B cell (primary cell): Measurements from ENCODE around the gene SLC38A10. TPM values are rescaled to one million over a fixed set of nuclear protein-coding genes. Genes with fewer than 3 reads are reported as not detected.

Source experiments
- ATAC-seq: fragments of 200-7000 bp; cut with Tn5 transposase; one replicate; pipeline ENCODE4 v1.10.0; 2021; ENCODE audit warnings: low read depth, mild to moderate bottlenecking, moderate number of reproducible peaks, moderate library complexity
- CTCF ChIA-PET: fragments of 350-600 bp; sonication (Branson Sonifier 250); formaldehyde crosslinking; loops from one replicate; lab custom pipeline; 2021; ENCODE audit warnings: antibody characterized with exemption, inconsistent platforms; lab: Charles Lee
- POLR2A ChIA-PET: fragments of 350-600 bp; sonication (Branson Sonifier 250); formaldehyde crosslinking; loops from one replicate; lab custom pipeline; 2021; ENCODE audit warnings: antibody characterized with exemption; lab: Charles Lee
- DNase-seq: peaks from one replicate; pipeline ENCODE4 v3.0.0; 2013
- H2AFZ ChIP-seq: 2 replicates; pipeline ENCODE4 v1.6.1; 2012; ENCODE audit warnings: mild to moderate bottlenecking, low read depth, low read length; ENCODE audit not compliant: insufficient read depth, poor library complexity, severe bottlenecking
- H3K27ac ChIP-seq, 2 donors: 1 replicate in 1 of 2; 2 replicates in 1 of 2; pipeline ENCODE4 v1.5.1; 2012 to 2013; ENCODE audit warnings: low read length in 2 of 2, mild to moderate bottlenecking in 2 of 2, moderate library complexity in 1 of 2
- H3K27me3 ChIP-seq, 4 experiments: fragments of 200-600 bp in 1 of 4; sonication (generic) in 1 of 4; replicated peaks in 1 of 4; 1 replicate in 2 of 4; 2 replicates in 2 of 4; pipeline versions ENCODE4 v1.6.1 to v1.7.0; 2013 to 2016; ENCODE audit warnings: low read length in 3 of 4, mild to moderate bottlenecking in 2 of 4, mixed read lengths in 1 of 4, moderate library complexity in 1 of 4; ENCODE audit not compliant: insufficient read depth in 4 of 4, control insufficient read depth in 3 of 4; ENCODE audit errors: control extremely low read depth in 1 of 4
- H3K36me3 ChIP-seq, 2 experiments: replicated peaks in 1 of 2; 1 replicate in 1 of 2; 2 replicates in 1 of 2; pipeline versions ENCODE4 v1.6.1 to v1.7.1; 2013; ENCODE audit warnings: low read length in 1 of 2; ENCODE audit not compliant: insufficient read depth in 2 of 2, control insufficient read depth in 1 of 2; ENCODE audit errors: control extremely low read depth in 1 of 2, extremely low read depth in 1 of 2
- H3K4me1 ChIP-seq, 2 donors: fragments of 200-600 bp in 1 of 2; sonication (generic) in 1 of 2; 1 replicate in 1 of 2; 2 replicates in 1 of 2; pipeline versions ENCODE4 v1.5.1 to v1.6.1; 2013 to 2017; ENCODE audit warnings: low read length in 2 of 2; ENCODE audit not compliant: control insufficient read depth in 2 of 2, insufficient read depth in 2 of 2
- H3K4me2 ChIP-seq: replicated peaks from 2 replicates; pipeline ENCODE3; 2012; ENCODE audit warnings: mild to moderate bottlenecking, low read depth, low read length; ENCODE audit not compliant: poor library complexity, severe bottlenecking
- H3K4me3 ChIP-seq, 5 experiments: fragments of 200-600 bp in 1 of 5; sonication (generic) in 1 of 5; 1 replicate in 3 of 5; 2 replicates in 2 of 5; pipeline versions ENCODE4 v1.5.1 to v1.7.0; 2011 to 2016; ENCODE audit warnings: low read length in 4 of 5, mild to moderate bottlenecking in 4 of 5, low read depth in 2 of 5, control low read depth in 1 of 5, moderate library complexity in 1 of 5; ENCODE audit not compliant: insufficient read depth in 1 of 5; ENCODE audit errors: control extremely low read depth in 1 of 5, extremely low read depth in 1 of 5
- H3K79me2 ChIP-seq: fragments of 200-600 bp; sonication (generic); one replicate; pipeline ENCODE4 v1.6.0; 2016; ENCODE audit warnings: low read length; ENCODE audit not compliant: control insufficient read depth, insufficient read depth
- H3K9ac ChIP-seq: fragments of 200-600 bp; sonication (generic); 2 replicates; pipeline ENCODE4 v1.6.1; 2017; ENCODE audit warnings: mild to moderate bottlenecking, low read length, moderate library complexity
- H3K9me3 ChIP-seq, 3 donors: one replicate each; pipeline versions ENCODE4 v1.6.1 to v1.7.1; 2013; ENCODE audit warnings: low read length in 2 of 3; ENCODE audit not compliant: control insufficient read depth in 2 of 3, insufficient read depth in 1 of 3; ENCODE audit errors: control extremely low read depth in 1 of 3
- H4K20me1 ChIP-seq: 2 replicates; pipeline ENCODE4 v1.6.0; 2012; ENCODE audit warnings: mild to moderate bottlenecking, low read length; ENCODE audit not compliant: insufficient read depth, control insufficient read depth, poor library complexity, severe bottlenecking
- H3K27ac Mint-ChIP-seq: one replicate; pipeline ENCODE4 v1.8.0; 2021; ENCODE audit warnings: mixed read lengths
- H3K27me3 Mint-ChIP-seq: one replicate; pipeline ENCODE4 v1.8.0; 2021; ENCODE audit warnings: mixed read lengths
- H3K4me1 Mint-ChIP-seq: one replicate; pipeline ENCODE4 v1.8.0; 2021; ENCODE audit warnings: mixed read lengths
- H3K4me3 Mint-ChIP-seq: one replicate; pipeline ENCODE4 v1.8.0; 2021; ENCODE audit warnings: mixed read lengths
- H3K9me3 Mint-ChIP-seq: one replicate; pipeline ENCODE4 v1.8.0; 2022; ENCODE audit warnings: mixed read lengths; ENCODE audit not compliant: insufficient read depth
- CTCF ChIP-seq: fragments of 200-600 bp; IDR thresholded peaks from one replicate; pipeline ENCODE4 v1.8.0; 2022; ENCODE audit warnings: antibody characterized with exemption, mild to moderate bottlenecking
- EZH2 ChIP-seq: IDR thresholded peaks from 2 replicates; pipeline ENCODE4 v1.6.1; 2012; ENCODE audit warnings: borderline replicate concordance, low read depth, mild to moderate bottlenecking, moderate library complexity, low read length; ENCODE audit not compliant: insufficient read depth, poor library complexity, severe bottlenecking
- WGBS: methylation state at CpG from one replicate; pipeline ENCODE4 v1.1.5; 2013; ENCODE audit warnings: missing lambda C conversion rate; ENCODE audit not compliant: insufficient coverage; 5-methylcytosine and 5-hydroxymethylcytosine counted together
- intact Hi-C: fragments of 100-400 bp; cut with micrococcal nuclease; formaldehyde crosslinking; loops from one replicate; pipeline ENCODE4 v1.10.0; 2022
- polyA plus RNA-seq: library from polyadenylated mRNA; depleted of rRNA; stranded (reverse); fragments of >200 nt; gene quantifications from 2 replicates; pipeline ENCODE4 v1.2.3, GENCODE V29; 2012
- total RNA-seq, 2 donors: library from RNA; stranded (reverse); fragments of 120-200 nt in 1 of 2; gene quantifications; 1 replicate in 1 of 2; 2 replicates in 1 of 2; pipeline versions ENCODE4 v1.2.3 to v1.2.4, GENCODE V29; 2013 to 2022

Gene SLC38A10
- total and polyA plus RNA-seq, 2 donors (not counting 1 experiment from before 2014, with no cell fraction given): 76.1 to 104 TPM

- intact Hi-C loops: no loop called here
- no peaks in the 10 kb centered on the region for H3K27me3 ChIP-seq
- ChIA-PET POLR2A (no interaction called here), CTCF (no interaction called here)
- no peak overlapping the region for H3K9ac ChIP-seq
- Mint-ChIP-seq H3K4me1 (no peaks in the 10 kb centered on the region), H3K27me3 (no peaks in the 10 kb centered on the region), H3K9me3 (no peaks in the 10 kb centered on the region), H3K4me3 (no peak overlapping the region), H3K27ac (no peak overlapping the region)
- WGBS: 95% methylated on average over 11 of the region's 14 CpGs
- no peak overlapping the region for H3K4me2 ChIP-seq
- peaks cover 0 to 13% of the 10 kb centered on the region in 2 experiments for H3K36me3 ChIP-seq
- TF ChIP-seq CTCF: no peak
- TF ChIP-seq EZH2: no peak
- H4K20me1 ChIP-seq: no peaks in the 10 kb centered on the region
- no peaks in the 10 kb centered on the region for H3K9me3 ChIP-seq
- no peak overlapping the region for H2AFZ ChIP-seq
- H3K27ac ChIP-seq: no peak overlapping the region
- no peaks in the 10 kb centered on the region for H3K79me2 ChIP-seq
- ATAC-seq (no peak), DNase-seq (no peak)
- no peaks in the 10 kb centered on the region for H3K4me1 ChIP-seq
- no peak overlapping the region for H3K4me3 ChIP-seq
These were observed 99.1 kb downstream of the SLC38A10 start for GRCh38 chr17:81195941-81196495.

Other genes starting within 250 kb of the SLC38A10 start
- not detected in 2 replicates for gene PVALEF, start 129.8 kb downstream of the SLC38A10 start, total RNA-seq
- not detected in 2 replicates for gene PVALEF, start 129.8 kb downstream of the SLC38A10 start, polyA plus RNA-seq
- 0.70 and 1.7 TPM in 2 replicates for gene AATK, start 129.1 kb downstream of the SLC38A10 start, total RNA-seq
- gene AATK, start 129.1 kb downstream of the SLC38A10 start, polyA plus RNA-seq: 0.21 and 0.79 TPM in 2 replicates
- 18.8 and 19.3 TPM in 2 replicates for gene CEP131, start 72.3 kb downstream of the SLC38A10 start, total RNA-seq
- 25.5 and 35.0 TPM in 2 replicates for gene CEP131, start 72.3 kb downstream of the SLC38A10 start, polyA plus RNA-seq
- gene TEPSIN, start 56.3 kb downstream of the SLC38A10 start, total RNA-seq: 177 and 180 TPM in 2 replicates
- gene TEPSIN, start 56.3 kb downstream of the SLC38A10 start, polyA plus RNA-seq: 246 and 273 TPM in 2 replicates
- gene NDUFAF8, start 56.0 kb downstream of the SLC38A10 start, total RNA-seq: 39.4 and 42.6 TPM in 2 replicates
- gene NDUFAF8, start 56.0 kb downstream of the SLC38A10 start, polyA plus RNA-seq: 35.2 and 41.7 TPM in 2 replicates
- 0.12 and 0.44 TPM in 2 replicates for gene BAHCC1, start 100.2 kb upstream of the SLC38A10 start, total RNA-seq
- gene BAHCC1, start 100.2 kb upstream of the SLC38A10 start, polyA plus RNA-seq: 0.48 and 1.3 TPM in 2 replicates
- gene ACTG1, start 217.5 kb upstream of the SLC38A10 start, total RNA-seq: 773 and 803 TPM in 2 replicates
- 1,677 and 1,778 TPM in 2 replicates for gene ACTG1, start 217.5 kb upstream of the SLC38A10 start, polyA plus RNA-seq
- gene FSCN2, start 233.1 kb upstream of the SLC38A10 start, total RNA-seq: 6.3 and 7.4 TPM in 2 replicates
- 7.1 and 12.0 TPM in 2 replicates for gene FSCN2, start 233.1 kb upstream of the SLC38A10 start, polyA plus RNA-seq